CD1c-positive myeloid dendritic cell (primary cell): Measurements from ENCODE around the gene SLU7.

Experiments
- DNase-seq: peaks from one replicate; pipeline ENCODE4 v3.0.0-alpha.2; 2016; ENCODE audit errors: extremely low spot score

SLU7 gene

DNA sequence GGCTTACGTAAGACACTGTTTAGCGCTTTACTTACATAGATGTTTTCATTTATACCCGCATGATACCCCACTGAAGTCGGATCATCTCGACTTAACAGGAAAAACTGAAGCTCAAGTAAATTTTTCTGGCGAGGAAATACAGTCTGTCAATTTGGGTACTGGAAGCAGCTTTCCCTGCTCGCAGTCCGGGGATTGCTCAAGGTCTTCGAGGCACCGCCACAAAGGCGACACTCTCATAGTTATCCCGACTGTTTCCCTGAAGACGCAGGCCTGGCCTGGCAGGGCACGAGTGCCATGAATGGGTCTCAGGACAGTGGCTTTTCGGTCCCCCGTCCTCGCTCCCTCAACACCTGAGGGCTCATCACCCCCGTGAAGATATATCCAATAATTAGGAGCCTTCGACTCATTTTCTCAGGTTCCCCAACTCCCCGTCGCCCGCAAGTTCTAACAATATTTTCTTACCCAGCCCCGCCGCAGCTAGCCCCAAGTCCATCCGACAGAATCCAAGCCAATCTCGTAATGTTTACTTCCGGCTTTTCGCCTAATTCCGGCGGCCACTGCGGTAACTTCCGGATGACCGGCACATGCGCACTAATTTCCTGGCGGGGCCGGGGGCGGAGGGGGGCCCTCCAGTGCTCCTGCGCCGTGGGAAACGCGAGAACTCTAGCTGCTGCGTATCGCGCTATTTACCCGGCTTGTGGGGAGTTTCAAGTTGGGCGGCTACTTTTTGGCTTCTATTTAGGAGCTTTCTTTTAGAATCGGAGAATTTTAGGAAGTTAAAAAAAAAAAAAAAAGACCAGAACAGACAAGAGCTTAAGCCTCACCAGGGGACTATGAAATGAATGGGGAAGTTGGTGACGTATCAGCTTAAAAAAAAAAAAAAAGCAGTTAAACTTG, at the start of gene SLU7:
Gene SLU7 (minus strand): TSS at position 521 of the 897 bp plus-strand sequence. CDS start 3,787 bp downstream, outside the sequence.
- peak; percentile 98 for DNase-seq

DNA sequence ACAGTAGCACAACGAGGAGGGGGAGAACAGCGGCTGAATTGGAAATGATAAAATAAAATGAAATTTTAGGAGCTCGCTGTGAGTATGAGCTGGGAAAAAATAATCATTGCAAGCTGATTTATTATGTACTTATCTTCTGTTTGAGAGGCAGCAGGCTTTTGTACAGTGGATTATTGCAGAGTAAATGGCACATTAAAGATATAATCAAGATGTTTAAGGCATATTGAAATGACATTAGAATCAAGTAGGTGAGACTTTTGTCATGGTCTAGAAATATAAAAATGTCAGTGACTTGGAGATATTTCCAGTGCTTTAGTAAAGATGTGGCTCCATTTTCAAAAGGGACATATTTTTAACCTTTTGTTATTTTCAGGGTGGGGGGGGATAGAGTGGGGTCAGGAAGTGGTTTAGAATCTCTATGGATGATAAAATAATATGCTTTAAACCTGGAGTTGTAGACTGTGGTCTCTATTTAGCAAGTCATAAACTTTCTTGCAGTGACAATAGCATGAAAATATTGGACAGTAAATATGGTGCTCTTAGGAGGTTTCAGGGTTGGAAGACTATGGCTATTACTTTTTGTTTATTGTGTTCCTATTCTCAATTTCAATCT, 49.6 kb upstream of the SLU7 start:
- no peak for DNase-seq

DNA sequence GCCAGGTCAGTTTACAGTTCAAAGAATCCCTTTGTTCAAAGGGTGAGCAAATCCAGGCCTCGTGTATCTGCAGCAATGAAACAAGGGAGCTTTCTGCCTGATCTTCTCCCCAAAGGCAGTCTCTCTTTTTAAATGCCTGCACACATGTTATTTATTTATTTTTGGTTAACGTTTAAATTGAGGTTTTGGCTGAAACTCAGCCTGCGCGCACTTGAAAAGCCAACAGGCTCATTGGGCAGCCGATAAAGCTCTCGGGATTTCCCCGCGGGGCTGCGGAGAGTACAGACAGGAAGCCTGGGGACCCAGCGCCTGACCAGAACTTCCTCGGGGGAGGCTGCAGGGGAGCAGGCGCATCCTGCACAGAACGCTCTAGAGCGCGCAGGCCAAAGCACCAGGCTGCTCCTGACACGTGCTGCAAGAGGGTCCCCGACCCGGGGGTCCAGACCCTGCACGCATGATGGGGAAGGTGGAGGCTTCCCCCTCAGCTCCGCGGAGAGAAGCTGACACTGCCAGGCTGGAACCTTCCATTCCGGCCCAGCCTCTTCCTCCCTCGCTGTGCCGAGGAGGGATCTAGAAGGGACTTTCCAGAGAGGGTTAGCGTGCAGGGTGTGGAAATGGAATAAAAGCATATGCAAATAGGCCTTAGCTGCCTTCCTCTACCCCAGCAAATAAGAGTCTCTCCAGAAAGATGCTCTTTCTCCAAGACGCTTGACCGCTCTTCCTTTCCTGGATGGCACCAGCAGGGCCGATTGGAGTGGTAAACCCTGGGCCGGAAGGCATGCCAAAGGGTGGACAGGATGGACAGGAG, 48.9 kb upstream of the SLU7 start:
- DNase-seq: peak; percentile 83

DNA sequence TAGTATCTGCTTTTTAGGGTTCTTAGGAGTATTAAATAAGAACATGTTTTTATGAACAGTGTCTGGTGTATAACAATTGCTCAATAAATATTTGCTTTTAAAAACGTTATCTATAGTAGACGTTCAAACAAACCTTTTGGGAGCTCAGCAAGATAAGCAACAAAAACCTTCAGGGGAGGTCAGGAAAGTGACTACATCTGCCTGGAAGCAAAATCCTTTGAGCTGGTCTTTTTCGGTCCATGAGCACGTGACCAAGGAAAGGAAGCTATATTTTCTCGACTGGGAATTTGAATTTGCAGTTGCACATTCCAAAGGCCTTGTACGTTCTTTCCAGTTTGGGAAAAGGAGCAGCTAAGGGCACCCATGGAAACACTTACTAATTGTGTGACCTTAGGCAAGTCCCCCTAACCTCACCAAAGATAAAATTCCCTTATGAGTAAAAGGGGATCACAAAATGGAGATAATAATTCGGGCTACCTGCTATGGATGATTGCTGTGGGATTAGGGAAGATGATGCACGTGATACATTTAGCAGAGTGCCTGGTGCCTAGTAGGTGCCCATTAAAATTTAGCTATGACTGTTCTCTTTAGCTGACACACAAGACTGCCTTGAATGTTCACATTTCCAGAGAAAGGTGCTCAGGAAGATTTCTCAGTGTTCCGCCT, 48.1 kb upstream of the SLU7 start:
- no peak for DNase-seq

DNA sequence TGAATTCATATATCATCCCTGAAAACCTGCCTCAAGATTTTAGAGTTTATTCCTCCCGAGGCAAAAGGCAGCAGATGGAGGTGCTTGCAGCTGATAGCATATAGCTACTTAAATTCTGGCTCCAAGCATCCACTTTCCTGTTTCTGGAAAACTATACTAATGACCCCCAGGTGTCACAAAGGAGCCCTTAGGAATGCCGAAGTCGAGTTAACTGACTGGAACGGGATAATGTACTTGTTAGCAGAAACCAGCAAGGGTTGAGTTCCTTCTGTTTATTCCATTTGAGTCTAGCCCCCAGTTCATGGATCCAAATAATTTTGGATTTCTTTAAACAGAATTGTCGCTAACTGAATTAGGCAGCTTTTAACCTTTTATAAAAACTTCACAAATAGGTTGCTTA, 47.2 kb upstream of the SLU7 start:
- no peak for DNase-seq

DNA sequence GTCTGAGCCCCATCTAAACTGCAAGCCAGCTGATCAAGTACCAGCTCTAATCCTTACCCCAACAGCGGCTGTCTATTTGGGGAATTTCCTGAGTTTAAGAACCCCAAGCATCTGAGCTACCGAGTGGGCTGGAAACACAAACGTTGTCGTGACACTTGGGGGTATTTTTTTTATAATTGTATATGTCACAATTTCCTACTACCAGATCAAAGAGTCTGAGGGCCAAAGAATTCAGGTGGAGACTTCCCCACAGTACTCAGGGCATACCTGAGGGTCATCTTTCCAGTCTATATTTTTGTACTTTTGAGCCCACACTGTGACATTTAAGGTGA, 45.6 kb upstream of the SLU7 start:
- DNase-seq: no peak

DNA sequence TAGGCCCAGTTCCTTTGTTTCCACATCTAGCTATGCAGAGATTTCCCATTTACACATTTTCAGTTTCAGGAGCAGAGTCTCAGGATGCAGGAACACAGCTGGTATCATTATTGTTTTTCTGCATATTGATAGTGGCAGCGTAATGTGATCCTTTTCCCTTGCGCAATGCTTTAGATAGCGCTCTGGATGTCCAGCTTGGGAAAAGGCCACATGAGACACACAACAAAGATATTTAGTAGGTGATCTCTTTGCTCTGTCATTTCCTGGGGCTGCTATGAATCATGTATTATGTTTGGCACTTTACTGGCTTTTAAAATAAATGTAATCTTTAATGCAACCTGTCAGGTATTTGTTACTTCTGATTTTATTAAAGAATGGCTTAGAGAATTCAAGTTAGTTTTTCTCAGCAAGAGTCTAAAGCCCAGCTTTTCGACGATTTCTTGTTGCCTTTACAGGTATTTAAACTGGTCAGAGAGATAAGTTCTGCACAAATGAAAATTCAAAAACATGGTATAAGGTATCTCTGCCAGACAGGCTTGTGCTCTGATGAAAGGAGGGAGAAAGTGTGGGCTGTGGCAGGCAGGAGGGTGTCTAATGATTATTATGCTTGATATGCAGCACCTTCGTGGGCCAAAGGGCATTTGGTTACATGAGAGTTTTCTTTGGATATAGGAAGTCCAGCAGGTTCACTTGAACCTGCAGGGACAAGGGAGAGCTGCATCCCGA, 45.0 kb upstream of the SLU7 start:
- DNase-seq: no peak

DNA sequence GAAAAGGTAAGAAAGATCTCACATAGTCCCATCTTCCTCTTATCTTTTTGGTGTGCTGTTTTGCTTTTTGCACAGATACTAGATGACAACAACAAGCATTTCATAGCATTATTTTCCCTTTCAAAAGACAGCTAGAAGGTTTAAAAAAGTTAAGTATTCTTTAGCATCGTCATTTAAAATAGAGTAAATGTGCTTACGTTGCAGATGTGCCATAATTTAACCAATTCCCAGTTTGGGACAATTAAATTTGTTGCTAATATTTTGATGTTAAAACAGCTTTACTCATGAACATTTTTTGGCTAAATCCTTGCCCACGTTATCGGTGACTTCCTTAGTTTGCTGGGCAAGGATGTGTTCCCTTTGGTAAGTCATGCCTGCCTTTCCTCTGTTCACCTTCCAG, 44.3 kb upstream of the SLU7 start:
- DNase-seq: no peak

DNA sequence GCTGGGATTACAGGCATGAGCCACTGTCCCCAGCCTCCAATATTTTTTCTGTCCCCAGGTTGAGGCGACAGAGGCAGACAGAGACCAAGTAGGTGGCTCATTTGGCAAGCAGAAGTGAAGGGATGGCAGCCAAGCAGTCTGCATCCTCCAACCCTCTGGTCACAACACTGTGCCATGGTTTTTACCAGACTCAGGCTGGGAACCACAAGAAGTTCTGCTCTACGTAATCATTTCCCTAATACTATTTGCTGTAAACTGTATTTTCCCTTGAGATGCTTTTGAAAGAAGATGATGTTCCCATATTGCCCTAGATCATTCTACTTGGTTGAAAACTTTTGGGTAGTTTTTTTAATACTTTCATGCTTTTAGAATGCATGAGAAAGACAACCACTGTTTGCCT, 43.3 kb upstream of the SLU7 start:
- DNase-seq: no peak

DNA sequence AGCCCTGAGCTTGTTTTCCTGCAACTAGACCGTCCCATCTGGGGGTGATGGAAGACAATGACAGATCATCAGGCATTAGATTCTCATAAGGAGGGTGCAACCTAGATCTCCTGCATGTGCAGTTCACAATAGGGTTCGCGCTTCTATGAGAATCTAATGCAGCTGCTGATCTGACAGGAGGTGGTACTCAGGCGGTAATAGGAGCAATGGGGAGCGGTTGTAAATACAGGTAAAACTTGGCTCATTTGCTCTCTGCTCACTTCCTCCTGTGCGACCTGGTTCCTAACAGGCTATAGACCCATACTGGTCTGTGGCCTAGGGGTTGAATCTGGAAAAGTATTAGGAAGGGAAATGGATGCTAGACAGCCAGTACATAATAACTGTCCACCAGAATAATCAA, 42.5 kb upstream of the SLU7 start:
- no peak for DNase-seq

DNA sequence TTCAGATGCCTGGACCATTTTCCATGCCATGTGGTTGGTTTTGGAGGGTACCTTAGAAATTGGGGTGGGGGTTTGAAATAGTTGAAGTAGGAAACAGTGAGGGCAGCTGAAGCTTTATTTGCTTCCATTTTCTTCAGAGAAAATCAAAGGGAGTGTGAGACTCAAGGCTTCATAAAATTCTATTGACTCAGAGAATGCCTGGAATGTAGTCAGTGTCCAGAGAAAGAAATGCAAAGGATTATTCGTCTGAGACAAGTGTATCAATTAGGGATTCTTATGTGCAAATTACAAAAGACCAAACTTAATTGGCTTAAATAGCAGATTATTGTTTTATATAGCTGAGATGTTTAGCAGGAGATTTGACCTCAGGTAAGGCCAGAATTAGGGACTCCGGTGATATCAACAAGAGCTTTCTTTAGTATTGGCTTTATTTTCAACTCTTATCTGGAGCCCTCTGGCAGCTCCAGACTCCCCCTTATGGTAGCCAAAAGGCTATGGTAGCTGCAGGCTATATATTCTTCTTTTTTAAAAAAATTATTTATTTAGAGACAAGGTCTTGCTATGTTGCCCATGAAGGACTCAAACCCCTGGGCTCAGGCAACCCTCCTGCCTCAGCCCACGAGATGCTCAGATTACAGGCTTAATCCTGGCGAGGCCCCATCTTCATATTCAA, 41.6 kb upstream of the SLU7 start:
- no peak for DNase-seq

DNA sequence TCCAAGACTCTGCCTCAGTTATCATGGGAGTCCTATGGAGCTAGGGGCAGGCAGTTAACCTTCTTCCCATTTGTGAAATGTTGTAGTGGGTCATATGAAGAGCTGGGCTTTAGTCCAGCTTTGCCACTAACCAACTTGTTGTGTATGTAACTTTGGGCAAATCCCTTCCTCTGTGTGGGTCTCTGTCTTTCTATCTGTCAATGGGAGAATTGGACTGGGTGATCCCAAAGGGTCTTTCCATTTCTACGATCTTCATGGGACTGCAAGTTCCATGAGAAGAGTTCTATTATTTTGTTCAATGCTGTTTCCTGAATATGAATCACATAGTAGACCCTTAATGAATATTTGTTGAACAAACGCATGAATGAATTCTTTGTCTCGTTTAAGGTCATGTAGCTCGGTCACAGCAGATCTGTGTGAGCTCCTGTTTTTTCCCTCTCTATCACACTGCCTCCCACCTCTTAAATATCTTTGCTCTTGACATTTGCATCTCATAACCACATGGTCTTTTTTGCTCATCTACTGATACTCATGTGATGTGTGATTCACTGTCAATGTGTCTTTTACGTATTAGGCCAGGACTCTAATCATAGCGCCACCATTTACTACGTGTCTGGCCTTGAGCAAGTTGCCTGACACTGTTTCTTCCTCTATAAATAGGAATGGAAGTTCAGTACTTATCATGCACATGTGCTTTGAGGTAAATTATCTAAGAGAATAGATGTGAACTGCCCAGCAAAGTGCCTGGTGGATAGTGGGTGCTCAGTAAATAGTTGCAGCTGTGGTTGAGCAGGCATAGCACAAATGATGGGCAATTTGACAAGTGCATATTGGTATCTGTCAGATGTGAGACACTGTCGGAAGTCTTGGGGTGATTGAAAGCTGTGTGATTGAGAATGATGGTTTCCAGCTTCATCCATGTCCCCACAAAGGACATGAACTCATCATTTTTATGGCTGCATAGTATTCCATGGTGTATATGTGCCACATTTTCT, 40.2 kb upstream of the SLU7 start:
- DNase-seq: no peak

DNA sequence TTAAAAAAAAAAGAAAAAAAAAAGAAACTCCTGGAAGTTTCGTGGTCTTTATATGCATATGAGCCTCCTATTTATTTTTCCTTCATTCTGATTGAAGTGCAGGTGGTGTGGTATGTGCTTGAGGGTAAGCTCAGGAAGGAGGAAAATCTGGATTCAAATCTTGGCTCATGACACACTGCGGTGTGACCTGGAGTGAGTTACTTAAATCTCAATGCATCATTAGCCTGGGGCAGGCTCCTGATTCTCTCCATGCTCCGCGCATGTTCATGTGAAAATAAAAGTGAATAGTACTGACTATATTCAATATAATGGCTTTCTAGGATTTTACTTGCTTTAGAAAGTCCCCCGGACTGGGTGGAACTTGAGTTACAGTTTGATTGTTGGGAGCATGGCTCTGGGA, 38.4 kb upstream of the SLU7 start:
- DNase-seq: no peak

DNA sequence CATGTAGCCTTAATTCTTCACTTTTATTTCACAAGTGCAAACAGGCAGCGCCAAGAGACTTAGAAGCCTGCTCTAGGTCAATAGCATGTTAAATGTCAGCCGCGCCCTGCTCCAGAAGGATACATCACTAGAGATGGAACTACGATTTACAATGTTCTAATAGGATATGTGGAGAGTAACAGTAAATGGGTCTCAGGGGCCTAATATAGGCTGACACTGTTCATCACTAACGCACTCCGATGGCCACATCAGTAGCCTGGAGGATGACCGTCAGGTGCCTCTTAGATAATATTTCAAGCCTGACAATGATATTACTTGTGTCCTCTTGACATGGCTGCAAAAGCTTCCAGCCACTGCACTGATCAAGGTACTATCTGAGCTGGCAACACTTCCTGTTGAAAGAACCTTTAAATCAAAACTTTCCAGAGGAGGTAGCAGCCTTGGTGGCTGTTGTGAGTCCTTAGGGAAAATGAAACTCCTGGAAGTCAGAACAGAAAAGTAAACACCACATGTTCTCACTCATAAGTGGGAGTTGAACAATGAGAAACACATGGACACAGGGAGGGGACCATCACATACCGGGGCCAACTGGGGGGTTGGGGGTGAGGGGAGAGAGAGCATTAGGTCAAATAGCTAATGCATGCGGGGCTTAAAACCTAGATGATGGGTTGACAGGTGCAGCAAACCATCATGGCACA, 37.7 kb upstream of the SLU7 start:
- DNase-seq: no peak

DNA sequence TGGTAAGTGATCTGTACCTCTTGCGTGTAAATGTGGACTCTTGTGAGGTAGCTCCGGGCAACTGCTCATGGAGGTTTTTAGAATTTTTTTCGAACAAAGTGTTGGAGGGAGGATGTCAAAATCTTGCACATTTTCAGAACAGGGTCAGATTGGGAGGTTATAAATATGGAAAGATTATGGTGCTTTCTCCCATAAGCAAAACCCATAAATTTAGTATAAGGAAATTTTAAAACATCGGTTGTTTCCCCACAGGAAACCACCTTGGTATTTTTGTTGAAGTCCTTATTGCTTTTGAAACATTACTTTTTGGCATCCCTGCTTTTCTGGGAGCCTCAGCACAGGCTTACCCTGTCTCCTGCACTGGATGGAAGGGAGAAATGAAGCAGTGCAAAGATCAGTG, 36.7 kb upstream of the SLU7 start:
- DNase-seq: no peak

DNA sequence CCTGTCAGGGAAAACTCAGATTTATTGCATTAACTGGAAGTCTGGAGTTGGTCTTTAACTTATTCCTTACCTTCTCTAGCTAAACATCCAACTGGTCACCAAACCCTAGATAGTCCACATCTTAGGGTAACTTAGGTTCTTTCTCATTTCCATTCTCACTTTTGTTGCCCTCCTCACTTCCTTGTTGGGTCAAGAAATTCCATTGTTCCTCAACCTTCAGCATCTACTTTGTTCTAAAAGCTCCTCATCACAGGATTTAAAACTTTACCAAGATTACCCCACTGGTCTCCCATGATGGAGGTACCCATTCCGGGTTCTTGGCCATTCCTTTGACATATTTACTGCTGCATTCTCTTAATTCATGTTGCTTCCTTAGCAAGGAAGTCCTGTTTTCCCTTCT, 34.9 kb upstream of the SLU7 start:
- no peak for DNase-seq

DNA sequence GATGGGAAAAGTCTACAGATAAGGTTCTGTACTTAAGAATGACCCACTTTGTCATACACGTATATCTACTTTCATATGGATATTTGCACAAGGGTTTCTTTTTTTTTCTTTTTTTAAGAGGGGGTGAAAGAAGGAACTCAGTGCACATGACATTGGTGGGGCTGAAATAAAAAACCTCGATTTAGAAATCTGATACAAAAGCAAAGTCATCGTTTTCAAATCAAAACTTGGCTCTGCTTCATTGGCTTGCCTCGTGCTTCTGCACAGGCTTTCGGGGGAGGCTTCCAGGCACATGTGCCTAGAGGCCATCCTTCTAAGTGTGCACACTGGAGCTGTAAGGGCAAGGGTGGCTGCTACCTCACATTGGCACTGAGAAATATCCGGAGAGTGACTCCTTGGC, 33.9 kb upstream of the SLU7 start:
- DNase-seq: no peak

DNA sequence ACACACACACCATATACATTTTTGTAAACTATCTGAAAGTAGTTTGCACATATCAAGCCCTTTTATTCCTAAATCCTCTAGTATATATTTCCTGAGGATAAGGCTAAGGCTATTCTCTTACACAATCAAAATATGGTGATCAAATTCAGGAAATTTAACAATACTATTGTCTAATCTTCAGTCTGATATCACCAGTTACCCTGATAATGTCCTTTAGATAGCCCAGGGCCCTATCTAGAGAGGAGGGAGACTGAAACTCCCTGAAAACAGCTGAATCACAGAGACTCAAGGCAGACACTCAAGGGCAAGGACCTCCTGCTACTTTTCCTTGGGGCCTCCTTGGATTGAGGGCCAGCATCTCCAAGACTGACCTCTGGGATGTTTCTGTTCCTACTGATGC, 33.2 kb upstream of the SLU7 start:
- DNase-seq: no peak

DNA sequence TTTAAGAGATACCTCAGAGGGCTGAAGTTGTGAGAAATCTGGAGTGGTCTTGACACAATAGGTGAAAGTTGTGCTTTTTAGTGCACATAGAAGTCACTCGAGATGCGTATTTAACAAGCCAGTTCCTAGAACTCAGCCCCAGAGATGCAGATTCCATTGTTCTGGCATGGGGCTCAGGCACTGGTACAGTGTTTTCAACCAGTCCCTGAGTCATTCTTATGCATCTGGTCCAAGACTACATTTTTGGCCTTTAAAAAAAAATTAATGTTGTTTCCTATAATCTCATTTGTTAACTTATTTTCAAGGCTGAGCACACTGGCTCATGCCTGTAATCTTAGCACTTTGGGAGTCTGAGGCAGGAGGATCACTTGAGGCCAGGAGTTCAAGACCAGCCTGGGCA, 32.4 kb upstream of the SLU7 start:
- no peak for DNase-seq
